ENCODE results near the gene WBP4. TPM values are rescaled to one million over a fixed set of nuclear protein-coding genes. Genes with fewer than 3 reads are reported as not detected.
"Not testable (repeated sequence)": the region's sequence is repeated elsewhere in the genome, so short reads cannot be mapped to it uniquely, and the experiment has no call there.

WBP4 gene
- total RNA-seq, 2 experiments from 2014 or later, result 9.6 to 11.8 TPM

- ATAC-seq, result no peak
- peaks cover 15% of the 10 kb centered on the region for H3K4me1 Mint-ChIP-seq (ENCODE audit: low read depth)
- H3K9me3 Mint-ChIP-seq, result peaks cover 9% of the 10 kb centered on the region
- H3K36me3 Mint-ChIP-seq (ENCODE audit: low read depth), result peaks cover 5% of the 10 kb centered on the region
- TF ChIP-seq CTCF (IDR thresholded peaks at IDR 0.05), result no peak
- CTCF ChIA-PET, result interaction anchor here (1.3 kb wide), 1 partner anchor 13 kb away, joined by 5 read pairs; no protein-coding TSS in a partner anchor
- H3K27ac Mint-ChIP-seq, result no peak overlapping the region
- H3K27me3 Mint-ChIP-seq, result no peaks in the 10 kb centered on the region
- POLR2A ChIA-PET, result interaction anchor here (1.0 kb wide), 1 partner anchor 16 kb away, joined by 4 read pairs; no protein-coding TSS in a partner anchor
- intact Hi-C loops (cut with micrococcal nuclease), result no loop called here
- H3K4me3 Mint-ChIP-seq, result no peak overlapping the region
- no peak for DNase-seq
Observed at GRCh38 chr13:41040584-41041334, 20.6 kb upstream of the WBP4 start.

GRCh38 chr13:41042419-41042818, 18.9 kb upstream of the WBP4 start:
- CTCF ChIA-PET; H3K27ac Mint-ChIP-seq; H3K4me3 Mint-ChIP-seq; POLR2A ChIA-PET; ATAC-seq; intact Hi-C loops (cut with micrococcal nuclease); DNase-seq; H3K27me3 Mint-ChIP-seq; H3K9me3 Mint-ChIP-seq: not testable (repeated sequence)
- H3K36me3 Mint-ChIP-seq (ENCODE audit: low read depth), result peaks cover 15% of the 10 kb centered on the region
- H3K4me1 Mint-ChIP-seq (ENCODE audit: low read depth), result peaks cover 15% of the 10 kb centered on the region

DNA sequence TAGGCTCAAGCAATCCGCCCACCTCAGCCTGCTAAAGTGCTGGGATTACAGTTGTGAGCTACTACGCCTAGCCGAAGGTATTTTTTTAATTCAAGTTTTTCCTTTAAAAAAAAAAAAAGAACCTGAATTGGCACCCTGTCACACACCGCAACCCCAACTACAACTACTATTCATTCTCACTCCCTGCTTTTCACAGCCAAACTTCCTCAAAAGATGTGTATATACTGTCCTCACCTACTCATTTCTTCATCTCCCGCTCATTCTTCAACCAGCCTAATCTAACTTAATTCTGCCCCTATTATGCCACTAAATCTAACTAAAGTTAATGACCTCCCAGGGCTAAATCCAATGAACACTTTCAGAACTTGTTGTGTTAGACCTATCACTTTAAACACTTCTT, 12.7 kb upstream of the WBP4 start:
- ChIA-PET POLR2A (interaction anchor here (1.7 kb wide), 1 partner anchor 10 kb away, joined by 4 read pairs; no protein-coding TSS in a partner anchor), CTCF (interaction anchor here (2.4 kb wide), 1 partner anchor 11 kb away, joined by 11 read pairs; the partner anchor contains the start of gene WBP4)
- ATAC-seq, result no peak
- peaks cover 20% of the 10 kb centered on the region for H3K36me3 Mint-ChIP-seq (ENCODE audit: low read depth)
- no peak overlapping the region for H3K27ac Mint-ChIP-seq
- no peak overlapping the region for H3K4me3 Mint-ChIP-seq
- no peak for DNase-seq
- H3K27me3 Mint-ChIP-seq, result no peaks in the 10 kb centered on the region
- intact Hi-C loops (cut with micrococcal nuclease), result no loop called here
- H3K4me1 Mint-ChIP-seq (ENCODE audit: low read depth), result peaks cover 29% of the 10 kb centered on the region
- H3K9me3 Mint-ChIP-seq, result peaks cover 9% of the 10 kb centered on the region
- TF ChIP-seq CTCF (IDR thresholded peaks at IDR 0.05), result no peak

DNA sequence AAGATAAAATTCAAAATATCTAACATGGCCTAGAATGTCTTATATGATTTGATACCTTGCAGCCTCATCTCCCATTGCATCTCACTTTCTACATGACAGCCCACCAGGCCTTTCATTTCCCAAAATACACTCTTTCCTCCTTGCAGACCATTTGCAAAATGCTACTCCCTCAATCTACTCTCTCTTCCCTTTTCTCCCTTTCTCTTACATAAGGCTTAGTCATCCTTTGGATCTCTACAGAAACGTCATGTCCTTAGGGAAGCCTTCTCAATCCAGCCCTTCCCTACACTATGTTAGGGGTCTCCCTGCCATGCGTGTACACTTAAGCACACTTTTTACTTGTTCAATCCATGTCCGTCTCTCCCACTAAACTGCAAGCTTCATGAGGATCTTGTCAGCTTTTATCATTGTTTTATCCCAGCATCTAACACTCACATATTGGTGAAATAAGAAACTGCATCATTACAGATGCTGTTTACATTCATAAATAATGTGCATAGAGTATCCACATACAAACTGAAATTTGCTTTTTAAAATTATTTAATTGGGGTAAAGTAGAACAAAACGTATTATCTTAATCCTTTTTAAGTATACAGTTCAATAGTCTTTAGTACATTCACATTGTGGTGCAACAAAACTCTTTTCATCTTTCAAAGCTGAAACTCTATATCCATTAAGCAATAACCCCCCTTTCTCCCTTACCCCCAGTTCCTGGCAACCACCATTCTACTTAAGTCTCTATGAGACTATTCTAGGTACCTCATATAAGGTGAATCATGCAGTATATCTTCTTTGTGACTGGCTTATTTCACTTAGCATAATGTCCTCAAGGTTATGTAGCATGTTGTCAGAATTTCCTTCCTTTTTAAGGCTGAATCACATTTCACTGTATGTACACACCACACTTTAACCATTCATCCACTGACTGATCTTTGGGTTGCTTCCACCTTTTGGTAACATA, 11.5 kb upstream of the WBP4 start:
- DNase-seq, result no peak
- Mint-ChIP-seq H3K4me1 (ENCODE audit: low read depth) (peaks cover 41% of the 10 kb centered on the region), H3K9me3 (peaks cover 7% of the 10 kb centered on the region), H3K27ac (no peak overlapping the region), H3K4me3 (no peak overlapping the region), H3K36me3 (ENCODE audit: low read depth) (peaks cover 20% of the 10 kb centered on the region), H3K27me3 (no peaks in the 10 kb centered on the region)
- no peak for TF ChIP-seq CTCF (IDR thresholded peaks at IDR 0.05)
- intact Hi-C loops (cut with micrococcal nuclease), result loop anchor here (5.0 to 10.0 kb wide), 2 partner anchors 67 to 145 kb away; partner anchors contain the start of gene KBTBD7
- ChIA-PET POLR2A (interaction anchor here (0.5 to 1.7 kb wide), 3 partner anchors 8 to 617 kb away, joined by 3 to 4 read pairs (median 3); partner anchors contain the start of gene WBP4), CTCF (interaction anchor here (0.7 to 2.4 kb wide), 4 partner anchors 10 to 75 kb away, joined by 3 to 11 read pairs (median 3); partner anchors contain the start of gene WBP4)
- ATAC-seq, result peak; percentile 86

DNA sequence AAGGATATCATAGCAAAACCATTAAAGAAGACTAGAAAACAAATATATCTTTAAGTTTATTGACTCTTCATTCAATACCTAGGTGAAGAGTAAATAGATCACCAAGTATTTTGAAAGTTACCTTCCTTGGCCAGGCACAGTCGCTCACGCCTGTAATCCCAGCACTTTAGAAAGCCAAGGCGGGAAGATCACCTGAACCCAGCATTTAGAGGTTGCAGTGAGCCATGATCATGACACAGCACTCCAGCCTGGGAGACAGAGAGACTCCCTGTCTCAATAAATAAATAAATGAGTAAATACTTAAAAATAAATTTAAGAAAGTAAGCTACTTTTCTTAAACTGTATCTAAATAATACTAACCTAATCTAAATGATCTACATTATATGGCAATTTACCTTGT, 8.9 kb upstream of the WBP4 start:
- Mint-ChIP-seq H3K27ac (no peak overlapping the region), H3K36me3 (ENCODE audit: low read depth) (peaks cover 5% of the 10 kb centered on the region), H3K27me3 (no peaks in the 10 kb centered on the region), H3K9me3 (peaks cover 1% of the 10 kb centered on the region), H3K4me1 (ENCODE audit: low read depth) (peaks cover 54% of the 10 kb centered on the region), H3K4me3 (no peak overlapping the region)
- ATAC-seq (no peak), DNase-seq (no peak)
- no peak for TF ChIP-seq CTCF (IDR thresholded peaks at IDR 0.05)
- CTCF ChIA-PET, result interaction anchor here (3.0 to 3.9 kb wide), 3 partner anchors 33 to 77 kb away, joined by 13 to 37 read pairs (median 31); partner anchors contain the start of gene ELF1
- intact Hi-C loops (cut with micrococcal nuclease), result loop anchor here (5.0 to 10.0 kb wide), 2 partner anchors 70 to 142 kb away; partner anchors contain the start of gene KBTBD7
- POLR2A ChIA-PET, result no interaction called here

Data from activated CD8-positive, alpha-beta T cell treated with anti-CD3 and anti-CD28 coated beads for 36 hours (primary cell).